PC-3 (cell line): ENCODE data around the gene PRKN. TPM values are rescaled to one million over a fixed set of nuclear protein-coding genes. Genes with fewer than 3 reads are reported as not detected.

Experiments
- ATAC-seq: fragments of 200-7000 bp; cut with Tn5 transposase; 2 replicates; pipeline ENCODE4 v1.9.1; 2020; ENCODE audit warnings: mild to moderate bottlenecking, moderate library complexity
- BruUV-seq: library from RNA; stranded (reverse); fragments of 400-500 nt; replicated peaks from 2 replicates; lab custom pipeline; 2021; lab: Mats Ljungman, UMichigan
- CTCF ChIA-PET: fragments of 300-600 bp; sonication (Branson Sonifier 250); formaldehyde crosslinking; loops from one replicate; lab custom pipeline; 2022; ENCODE audit warnings: antibody characterized with exemption; lab: Charles Lee
- POLR2A ChIA-PET: fragments of 300-600 bp; sonication (Branson Sonifier 250); formaldehyde crosslinking; loops from one replicate; lab custom pipeline; 2022; ENCODE audit warnings: antibody characterized with exemption; ENCODE audit not compliant: unreplicated experiment; lab: Charles Lee
- DNase-seq: peaks from one replicate; pipeline ENCODE4 v3.0.0-alpha.2; 2015
- H2AFZ ChIP-seq: fragments of 300-600 bp; sonication (generic); 2 replicates; pipeline ENCODE4 v1.6.0; 2016; ENCODE audit warnings: antibody characterized with exemption, low read length
- H3F3A ChIP-seq: fragments of 300-600 bp; sonication (generic); one replicate; pipeline ENCODE4 v1.6.0; 2017; ENCODE audit warnings: antibody characterized with exemption, low read length, control low read depth, mild to moderate bottlenecking; ENCODE audit not compliant: unreplicated experiment
- H3K27ac ChIP-seq: fragments of 300-600 bp; sonication (generic); 2 replicates; pipeline ENCODE4 v1.5.1; 2016; ENCODE audit warnings: mild to moderate bottlenecking, low read length
- H3K27me3 ChIP-seq: fragments of 300-600 bp; sonication (generic); 2 replicates; pipeline ENCODE4 v1.6.1; 2016; ENCODE audit warnings: low read length, mixed read lengths
- H3K36me3 ChIP-seq: fragments of 300-600 bp; sonication (generic); 2 replicates; pipeline ENCODE4 v1.6.1; 2016; ENCODE audit warnings: low read depth, mixed run types, low read length, mixed read lengths
- H3K4me1 ChIP-seq: fragments of 300-600 bp; sonication (generic); 2 replicates; pipeline ENCODE4 v1.5.1; 2016; ENCODE audit warnings: low read length; ENCODE audit not compliant: insufficient read depth
- H3K4me2 ChIP-seq: fragments of 300-600 bp; sonication (generic); 2 replicates; pipeline ENCODE4 v1.6.0; 2016; ENCODE audit warnings: low read length
- H3K4me3 ChIP-seq: fragments of 300-600 bp; sonication (generic); 2 replicates; pipeline ENCODE4 v1.5.1; 2016; ENCODE audit warnings: mild to moderate bottlenecking, low read length, mixed read lengths
- H3K79me2 ChIP-seq: fragments of 300-600 bp; sonication (generic); 2 replicates; pipeline ENCODE4 v1.6.1; 2017; ENCODE audit warnings: low read length, mixed read lengths
- H3K9ac ChIP-seq: fragments of 300-600 bp; sonication (generic); 2 replicates; pipeline ENCODE4 v1.6.0; 2016; ENCODE audit warnings: mild to moderate bottlenecking, low read length
- H3K9me2 ChIP-seq: fragments of 300-600 bp; sonication (generic); replicated peaks from 2 replicates; pipeline ENCODE4 v1.6.1; 2016; ENCODE audit warnings: mixed run types, low read length, mixed read lengths
- H3K9me3 ChIP-seq: fragments of 300-600 bp; sonication (generic); 2 replicates; pipeline ENCODE4 v1.6.1; 2016; ENCODE audit warnings: low read length, mixed read lengths
- H4K20me1 ChIP-seq: fragments of 300-600 bp; sonication (generic); 2 replicates; pipeline ENCODE4 v1.6.1; 2016; ENCODE audit warnings: low read length, mixed read lengths
- EZH2 ChIP-seq: fragments of 300-600 bp; sonication (generic); IDR thresholded peaks from one replicate; pipeline ENCODE4 v1.6.1; 2017; ENCODE audit warnings: antibody characterized with exemption, mild to moderate bottlenecking, low read length; ENCODE audit not compliant: unreplicated experiment
- EZH2phosphoT487 ChIP-seq: fragments of 300-600 bp; sonication (generic); IDR thresholded peaks from 2 replicates; pipeline ENCODE4 v1.6.1; 2018; ENCODE audit warnings: mild to moderate bottlenecking, antibody characterized with exemption, low read length, borderline replicate concordance
- intact Hi-C: fragments of 100-400 bp; cut with micrococcal nuclease; formaldehyde crosslinking; loops from 2 replicates; pipeline ENCODE4 v1.9.0; 2023
- total RNA-seq: library from RNA; depleted of rRNA; stranded (reverse); fragments of >200 nt; gene quantifications from 2 replicates; pipeline ENCODE4 v1.2.3, GENCODE V29; 2014
- TF ChIP-seq, protein P1 (sequence below): fragments of 300-600 bp; sonication (generic); conservative IDR thresholded peaks from 2 replicates; pipeline ENCODE4 v1.5.1; 2017; ENCODE audit warnings: antibody characterized with exemption, low read depth, mild to moderate bottlenecking, low read length

PRKN gene
- total RNA-seq, 1 experiment from 2014 or later, result not detected

GRCh38 chr6:162156146-162156545 is 571.4 kb downstream of the PRKN start:
- Histone ChIP-seq H3K4me3 (no peak overlapping the region), H3K4me2 (no peak overlapping the region), H3K9me3 (no peaks in the 10 kb centered on the region), H3K9me2 (no peaks in the 10 kb centered on the region), H3K4me1 (no peaks in the 10 kb centered on the region), H3K27me3 (no peaks in the 10 kb centered on the region), H3K27ac (no peak overlapping the region), H4K20me1 (no peaks in the 10 kb centered on the region), H3K79me2 (no peaks in the 10 kb centered on the region), H3K9ac (no peak overlapping the region), H2AFZ (no peak overlapping the region), H3K36me3 (no peaks in the 10 kb centered on the region), H3F3A (no peaks in the 10 kb centered on the region)
- no peak for TF ChIP-seq EZH2
- TF ChIP-seq, protein P1, sequence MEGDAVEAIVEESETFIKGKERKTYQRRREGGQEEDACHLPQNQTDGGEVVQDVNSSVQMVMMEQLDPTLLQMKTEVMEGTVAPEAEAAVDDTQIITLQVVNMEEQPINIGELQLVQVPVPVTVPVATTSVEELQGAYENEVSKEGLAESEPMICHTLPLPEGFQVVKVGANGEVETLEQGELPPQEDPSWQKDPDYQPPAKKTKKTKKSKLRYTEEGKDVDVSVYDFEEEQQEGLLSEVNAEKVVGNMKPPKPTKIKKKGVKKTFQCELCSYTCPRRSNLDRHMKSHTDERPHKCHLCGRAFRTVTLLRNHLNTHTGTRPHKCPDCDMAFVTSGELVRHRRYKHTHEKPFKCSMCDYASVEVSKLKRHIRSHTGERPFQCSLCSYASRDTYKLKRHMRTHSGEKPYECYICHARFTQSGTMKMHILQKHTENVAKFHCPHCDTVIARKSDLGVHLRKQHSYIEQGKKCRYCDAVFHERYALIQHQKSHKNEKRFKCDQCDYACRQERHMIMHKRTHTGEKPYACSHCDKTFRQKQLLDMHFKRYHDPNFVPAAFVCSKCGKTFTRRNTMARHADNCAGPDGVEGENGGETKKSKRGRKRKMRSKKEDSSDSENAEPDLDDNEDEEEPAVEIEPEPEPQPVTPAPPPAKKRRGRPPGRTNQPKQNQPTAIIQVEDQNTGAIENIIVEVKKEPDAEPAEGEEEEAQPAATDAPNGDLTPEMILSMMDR, result no peak
- TF ChIP-seq EZH2phosphoT487, result no peak
- ATAC-seq (no peak), DNase-seq (no peak)
- intact Hi-C loops, result no loop called here
- ChIA-PET POLR2A (no interaction called here), CTCF (no interaction called here)
- no TSS peak for BruUV-seq

GRCh38 chr6:162154930-162155329 is 572.6 kb downstream of the PRKN start:
- Histone ChIP-seq H3K27ac (no peak overlapping the region), H3F3A (no peaks in the 10 kb centered on the region), H2AFZ (no peak overlapping the region), H3K4me1 (no peaks in the 10 kb centered on the region), H3K4me2 (no peak overlapping the region), H3K9me3 (no peaks in the 10 kb centered on the region), H3K27me3 (no peaks in the 10 kb centered on the region), H4K20me1 (no peaks in the 10 kb centered on the region), H3K79me2 (no peaks in the 10 kb centered on the region), H3K36me3 (no peaks in the 10 kb centered on the region), H3K4me3 (no peak overlapping the region), H3K9ac (no peak overlapping the region), H3K9me2 (no peaks in the 10 kb centered on the region)
- intact Hi-C loops, result no loop called here
- ATAC-seq (no peak), DNase-seq (no peak)
- no TSS peak for BruUV-seq
- TF ChIP-seq, protein P1, result no peak
- TF ChIP-seq EZH2phosphoT487 (no peak), EZH2 (no peak)
- ChIA-PET POLR2A (no interaction called here), CTCF (no interaction called here)

- Histone ChIP-seq H3K9ac (no peak overlapping the region), H3F3A (no peaks in the 10 kb centered on the region), H3K4me1 (no peaks in the 10 kb centered on the region), H3K27me3 (no peaks in the 10 kb centered on the region), H3K36me3 (no peaks in the 10 kb centered on the region), H3K9me3 (no peaks in the 10 kb centered on the region), H3K4me3 (no peak overlapping the region), H3K4me2 (no peak overlapping the region), H3K27ac (no peak overlapping the region), H4K20me1 (no peaks in the 10 kb centered on the region), H3K79me2 (no peaks in the 10 kb centered on the region), H2AFZ (no peak overlapping the region), H3K9me2 (no peaks in the 10 kb centered on the region)
- no peak for DNase-seq
- no TSS peak for BruUV-seq
- TF ChIP-seq EZH2 (no peak), EZH2phosphoT487 (no peak)
- TF ChIP-seq, protein P1, result no peak
- no peak for ATAC-seq
- POLR2A ChIA-PET, result no interaction called here
- CTCF ChIA-PET, result no interaction called here
- intact Hi-C loops, result no loop called here
These were observed 573.6 kb downstream of the PRKN start for GRCh38 chr6:162154001-162154400.
